Caco-2 (cell line): ENCODE measurements around the gene RSPH1. TPM values are rescaled to one million over a fixed set of nuclear protein-coding genes. Genes with fewer than 3 reads are reported as not detected.

Experiments
- BruUV-seq: library from RNA; stranded (reverse); fragments of 400-500 nt; replicated peaks from 2 replicates; lab custom pipeline; 2021; lab: Mats Ljungman, UMichigan
- CTCF ChIA-PET: fragments of 300-600 bp; sonication (Branson Sonifier 250); formaldehyde crosslinking; loops from one replicate; lab custom pipeline; 2022; ENCODE audit warnings: antibody characterized with exemption; lab: Charles Lee
- POLR2A ChIA-PET: fragments of 300-600 bp; sonication (Branson Sonifier 250); formaldehyde crosslinking; loops from one replicate; lab custom pipeline; 2022; ENCODE audit warnings: antibody characterized with exemption; lab: Charles Lee
- DNase-seq, 2 experiments: peaks; one replicate each; pipeline versions ENCODE4 v3.0.0 to v3.0.0-alpha.2; 2020 to 2022
- H3K27me3 ChIP-seq: replicated peaks from 2 replicates; pipeline ENCODE4 v1.6.0; 2011; ENCODE audit warnings: low read length; ENCODE audit not compliant: control insufficient read depth, insufficient read depth
- H3K36me3 ChIP-seq: 2 replicates; pipeline ENCODE4 v1.5.1; 2011; ENCODE audit warnings: low read length; ENCODE audit not compliant: control insufficient read depth, insufficient read depth
- H3K4me1 ChIP-seq: fragments of 250-450 bp; sonication (Bioruptor Pico); 2 replicates; pipeline ENCODE4 v1.5.1; 2020; ENCODE audit warnings: mild to moderate bottlenecking
- H3K4me3 ChIP-seq: 2 replicates; pipeline ENCODE4 v1.5.1; 2011; ENCODE audit warnings: low read depth, mild to moderate bottlenecking, control low read depth, low read length
- H3K9me3 ChIP-seq: fragments of 250-450 bp; sonication (Bioruptor Pico); 2 replicates; pipeline ENCODE4 v1.5.1; 2020; ENCODE audit warnings: mild to moderate bottlenecking, moderate library complexity
- H3K27ac Mint-ChIP-seq: one replicate; pipeline ENCODE4 v1.8.0; 2022; ENCODE audit warnings: mixed read lengths; ENCODE audit not compliant: unreplicated experiment
- H3K27me3 Mint-ChIP-seq: one replicate; pipeline ENCODE4 v1.8.0; 2022; ENCODE audit warnings: mixed read lengths; ENCODE audit not compliant: insufficient read depth, unreplicated experiment
- H3K36me3 Mint-ChIP-seq: one replicate; pipeline ENCODE4 v1.8.0; 2022; ENCODE audit warnings: mild to moderate bottlenecking, mixed read lengths; ENCODE audit not compliant: insufficient read depth, unreplicated experiment
- H3K4me1 Mint-ChIP-seq: one replicate; pipeline ENCODE4 v1.8.0; 2022; ENCODE audit warnings: low read depth, mixed read lengths; ENCODE audit not compliant: unreplicated experiment
- H3K4me3 Mint-ChIP-seq: one replicate; pipeline ENCODE4 v1.8.0; 2022; ENCODE audit warnings: mild to moderate bottlenecking, moderate library complexity, mixed read lengths; ENCODE audit not compliant: unreplicated experiment
- H3K9me3 Mint-ChIP-seq: one replicate; pipeline ENCODE4 v1.8.0; 2022; ENCODE audit warnings: mixed read lengths; ENCODE audit not compliant: unreplicated experiment
- intact Hi-C: fragments of 100-400 bp; cut with micrococcal nuclease; formaldehyde crosslinking; loops from one replicate; pipeline ENCODE4 v1.10.0; 2022; ENCODE audit not compliant: unreplicated experiment
- total RNA-seq: library from RNA; stranded (reverse); gene quantifications from 2 replicates; pipeline ENCODE4 v1.2.3, GENCODE V29; 2022
- TF ChIP-seq, protein P1 (sequence below), 2 experiments: fragments of 200-600 bp in 1 of 2; IDR thresholded peaks; 1 replicate in 1 of 2; 2 replicates in 1 of 2; pipeline versions ENCODE4 v1.5.1 to v1.8.0; 2011 to 2022; ENCODE audit warnings: antibody characterized with exemption in 1 of 2, control low read depth in 1 of 2, inconsistent platforms in 1 of 2, low read depth in 1 of 2, low read length in 1 of 2, mild to moderate bottlenecking in 1 of 2, moderate library complexity in 1 of 2; ENCODE audit not compliant: insufficient read depth in 1 of 2, severe bottlenecking in 1 of 2, unreplicated experiment in 1 of 2

RSPH1 gene
- total RNA-seq, 1 experiment from 2014 or later: 0.23 TPM

GRCh38 chr21:42522771-42523170, 26.7 kb upstream of the RSPH1 start:
- Mint-ChIP-seq H3K36me3 (peaks cover 5% of the 10 kb centered on the region), H3K4me1 (peaks cover 6% of the 10 kb centered on the region), H3K27me3 (no peaks in the 10 kb centered on the region), H3K9me3 (no peaks in the 10 kb centered on the region), H3K4me3 (no peak overlapping the region), H3K27ac (no peak overlapping the region)
- H3K36me3 ChIP-seq: no peaks in the 10 kb centered on the region; the same call in 1 of the 2 replicates
- no peaks in the 10 kb centered on the region for H3K4me1 ChIP-seq
- no peak overlapping the region for H3K4me3 ChIP-seq
- no peaks in the 10 kb centered on the region for H3K9me3 ChIP-seq
- TF ChIP-seq, protein P1, sequence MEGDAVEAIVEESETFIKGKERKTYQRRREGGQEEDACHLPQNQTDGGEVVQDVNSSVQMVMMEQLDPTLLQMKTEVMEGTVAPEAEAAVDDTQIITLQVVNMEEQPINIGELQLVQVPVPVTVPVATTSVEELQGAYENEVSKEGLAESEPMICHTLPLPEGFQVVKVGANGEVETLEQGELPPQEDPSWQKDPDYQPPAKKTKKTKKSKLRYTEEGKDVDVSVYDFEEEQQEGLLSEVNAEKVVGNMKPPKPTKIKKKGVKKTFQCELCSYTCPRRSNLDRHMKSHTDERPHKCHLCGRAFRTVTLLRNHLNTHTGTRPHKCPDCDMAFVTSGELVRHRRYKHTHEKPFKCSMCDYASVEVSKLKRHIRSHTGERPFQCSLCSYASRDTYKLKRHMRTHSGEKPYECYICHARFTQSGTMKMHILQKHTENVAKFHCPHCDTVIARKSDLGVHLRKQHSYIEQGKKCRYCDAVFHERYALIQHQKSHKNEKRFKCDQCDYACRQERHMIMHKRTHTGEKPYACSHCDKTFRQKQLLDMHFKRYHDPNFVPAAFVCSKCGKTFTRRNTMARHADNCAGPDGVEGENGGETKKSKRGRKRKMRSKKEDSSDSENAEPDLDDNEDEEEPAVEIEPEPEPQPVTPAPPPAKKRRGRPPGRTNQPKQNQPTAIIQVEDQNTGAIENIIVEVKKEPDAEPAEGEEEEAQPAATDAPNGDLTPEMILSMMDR (IDR thresholded peaks at IDR 0.05; ENCODE audit: insufficient read depth in 1 of 2, low read depth in 1 of 2, low read length in 1 of 2, severe bottlenecking in 1 of 2, unreplicated experiment in 1 of 2): no peak
- DNase-seq: no peak
- ChIA-PET POLR2A (no interaction called here), CTCF (no interaction called here)
- BruUV-seq: no TSS peak
- intact Hi-C loops: no loop called here
- H3K27me3 ChIP-seq: no peaks in the 10 kb centered on the region

GRCh38 chr21:42522271-42522670, 26.2 kb upstream of the RSPH1 start:
- H3K9me3 ChIP-seq: no peaks in the 10 kb centered on the region
- no peaks in the 10 kb centered on the region for H3K4me1 ChIP-seq
- TF ChIP-seq, protein P1 (IDR thresholded peaks at IDR 0.05; ENCODE audit: insufficient read depth in 1 of 2, low read depth in 1 of 2, low read length in 1 of 2, severe bottlenecking in 1 of 2, unreplicated experiment in 1 of 2): no peak
- peaks cover 6% of the 10 kb centered on the region for H3K4me1 Mint-ChIP-seq
- CTCF ChIA-PET: no interaction called here
- no TSS peak for BruUV-seq
- H3K36me3 ChIP-seq: no peaks in the 10 kb centered on the region
- no peak overlapping the region for H3K4me3 Mint-ChIP-seq
- POLR2A ChIA-PET: no interaction called here
- no peak overlapping the region for H3K4me3 ChIP-seq
- H3K27me3 Mint-ChIP-seq: no peaks in the 10 kb centered on the region
- intact Hi-C loops: no loop called here
- H3K36me3 Mint-ChIP-seq: peaks cover 5% of the 10 kb centered on the region
- no peak for DNase-seq
- no peak overlapping the region for H3K27ac Mint-ChIP-seq
- H3K27me3 ChIP-seq: no peaks in the 10 kb centered on the region
- H3K9me3 Mint-ChIP-seq: no peaks in the 10 kb centered on the region

DNA sequence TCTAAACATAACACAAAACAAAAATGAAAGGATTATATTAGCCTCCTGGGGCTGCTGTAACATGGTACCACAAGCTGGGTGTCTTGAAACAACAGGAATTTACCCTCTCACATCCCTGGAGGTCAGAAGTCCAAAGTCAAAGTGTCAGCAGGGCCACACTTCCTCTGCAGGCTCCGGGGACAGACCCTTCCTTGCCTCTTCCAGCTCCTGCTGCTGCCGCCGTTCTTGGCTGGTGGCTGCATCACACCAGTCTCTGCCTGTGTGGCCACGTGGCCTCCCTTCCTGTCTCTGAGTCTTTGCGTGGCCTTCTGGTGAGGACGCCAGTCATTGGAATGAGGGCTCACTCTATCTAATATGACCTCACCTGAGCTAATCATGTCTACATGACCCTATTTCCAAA, 25.8 kb upstream of the RSPH1 start:
- Histone ChIP-seq H3K4me1 (peaks cover 2% of the 10 kb centered on the region), H3K36me3 (no peaks in the 10 kb centered on the region), H3K9me3 (no peaks in the 10 kb centered on the region), H3K4me3 (no peak overlapping the region), H3K27me3 (no peaks in the 10 kb centered on the region)
- BruUV-seq: no TSS peak
- no peaks in the 10 kb centered on the region for H3K9me3 Mint-ChIP-seq
- H3K4me3 Mint-ChIP-seq: no peak overlapping the region
- H3K36me3 Mint-ChIP-seq: peaks cover 5% of the 10 kb centered on the region
- H3K27ac Mint-ChIP-seq: no peak overlapping the region
- TF ChIP-seq, protein P1 (IDR thresholded peaks at IDR 0.05; ENCODE audit: insufficient read depth in 1 of 2, low read depth in 1 of 2, low read length in 1 of 2, severe bottlenecking in 1 of 2, unreplicated experiment in 1 of 2): no peak
- peaks cover 6% of the 10 kb centered on the region for H3K4me1 Mint-ChIP-seq
- ChIA-PET CTCF (no interaction called here), POLR2A (no interaction called here)
- intact Hi-C loops: no loop called here
- no peak for DNase-seq
- no peaks in the 10 kb centered on the region for H3K27me3 Mint-ChIP-seq
